Suppressor macrophage (primary cell): ENCODE results near the gene PCCA.
A peak's percentile ranks its signal among the peaks of the same experiment; 100 is the strongest.
"Not testable (repeated sequence)": the region's sequence is repeated elsewhere in the genome, so short reads cannot be mapped to it uniquely, and the experiment has no call there.

ENCODE experiments used
- DNase-seq, 4 experiments: peaks; one replicate each; pipeline ENCODE4 v3.0.0-alpha.2; 2020 to 2022

PCCA gene

GRCh38 chr13:100197116-100197515, 108.2 kb downstream of the PCCA start:
- no peak for DNase-seq

- no peak for DNase-seq
Measured at GRCh38 chr13:100197591-100198365, 108.9 kb downstream of the PCCA start.

GRCh38 chr13:100203696-100204367, 114.9 kb downstream of the PCCA start:
- DNase-seq: peak in 2 of 4 experiments; percentile 65 to 66

- no peak for DNase-seq
Measured at GRCh38 chr13:100208002-100208401, 119.1 kb downstream of the PCCA start.

- no peak for DNase-seq
Measured at GRCh38 chr13:100208626-100209025, 119.7 kb downstream of the PCCA start.

- peak; percentile 40 to 82 (median 63) for DNase-seq
Measured at GRCh38 chr13:100209857-100210825, 121.2 kb downstream of the PCCA start.

- peak; percentile 30 to 63 (median 44) for DNase-seq
Measured at GRCh38 chr13:100211016-100211710, 122.3 kb downstream of the PCCA start.

- peak; percentile 28 to 82 (median 61) for DNase-seq
Measured at GRCh38 chr13:100212904-100213553, 124.1 kb downstream of the PCCA start.

- DNase-seq: peak in 2 of 4 experiments; percentile 10 to 36
Measured at GRCh38 chr13:100213576-100213975, 124.7 kb downstream of the PCCA start.

GRCh38 chr13:100214886-100215285, 126.0 kb downstream of the PCCA start:
- no peak for DNase-seq

- no peak for DNase-seq
Measured at GRCh38 chr13:100221166-100221565, 132.3 kb downstream of the PCCA start.

- DNase-seq: not testable (repeated sequence)
Measured at GRCh38 chr13:100223966-100224530, 135.2 kb downstream of the PCCA start.

GRCh38 chr13:100229603-100230002, 140.7 kb downstream of the PCCA start:
- DNase-seq: no peak

- no peak for DNase-seq
Measured at GRCh38 chr13:100230769-100231149, 141.9 kb downstream of the PCCA start.

- no peak for DNase-seq
Measured at GRCh38 chr13:100231176-100231575, 142.3 kb downstream of the PCCA start.

GRCh38 chr13:100234006-100234405, 145.1 kb downstream of the PCCA start:
- DNase-seq: peak; percentile 32 to 65 (median 50)

- peak in 2 of 4 experiments; percentile 36 to 44 for DNase-seq
Measured at GRCh38 chr13:100234524-100235136, 145.7 kb downstream of the PCCA start.

- peak; percentile 58 to 90 (median 76) for DNase-seq
Measured at GRCh38 chr13:100235311-100235901, 146.5 kb downstream of the PCCA start.

GRCh38 chr13:100240109-100240779, 151.4 kb downstream of the PCCA start:
- no peak for DNase-seq

GRCh38 chr13:100244431-100244830, 155.5 kb downstream of the PCCA start:
- DNase-seq: no peak
